Measurements from ENCODE around the gene IRF9. TPM values are rescaled to one million over a fixed set of nuclear protein-coding genes. Genes with fewer than 3 reads are reported as not detected.

The IRF9 gene
- total and polyA plus RNA-seq, 2 of the 13 experiments (the other 11 are each of a cell fraction or from before 2014, with no cell fraction given): 14.9 to 49.7 TPM

DNA sequence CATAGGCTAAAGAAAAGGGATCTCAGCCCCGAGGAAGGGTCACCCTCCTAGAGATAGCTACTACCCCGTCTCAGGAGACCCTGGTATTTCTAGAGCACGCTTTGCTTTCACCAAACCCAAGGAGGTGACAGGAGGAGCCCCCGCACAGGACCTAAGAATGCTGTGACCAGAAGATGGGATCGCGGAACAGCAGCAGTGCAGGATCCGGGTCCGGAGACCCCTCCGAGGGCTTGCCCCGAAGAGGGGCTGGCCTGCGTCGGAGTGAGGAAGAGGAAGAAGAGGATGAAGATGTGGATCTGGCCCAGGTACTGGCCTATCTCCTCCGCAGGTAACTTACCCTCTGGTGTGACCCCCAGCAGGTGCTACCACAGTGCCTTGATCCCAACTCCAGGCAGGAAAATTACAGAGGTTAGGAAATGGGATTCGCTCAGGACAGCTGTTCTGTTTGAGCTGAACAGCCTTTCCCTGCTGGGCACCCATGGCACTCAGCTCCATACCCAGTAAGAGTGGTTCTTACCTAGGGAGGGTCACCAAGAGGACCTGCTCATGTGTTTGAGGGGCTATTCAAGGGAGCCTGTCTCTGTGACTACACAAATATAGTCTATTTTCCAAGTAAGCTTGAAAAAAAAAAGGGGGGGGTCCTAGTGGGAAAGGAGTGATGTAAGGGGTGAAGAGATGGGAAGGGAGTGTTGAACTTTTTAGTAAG, 45.5 kb upstream of the IRF9 start (continued):
- TF ChIP-seq HMGA1 (CRISPR knock-in tag; conservative IDR thresholded peaks at IDR 0.05): no peak
- no peak; the same call in 1 of the 2 replicates for TF ChIP-seq TP53 (CRISPR knock-in tag; conservative IDR thresholded peaks at IDR 0.05)
- peak; percentile 4; the same call in 1 of the 2 replicates for TF ChIP-seq FOXO1 (CRISPR knock-in tag; IDR thresholded peaks at IDR 0.05)
- TF ChIP-seq, protein P1, sequence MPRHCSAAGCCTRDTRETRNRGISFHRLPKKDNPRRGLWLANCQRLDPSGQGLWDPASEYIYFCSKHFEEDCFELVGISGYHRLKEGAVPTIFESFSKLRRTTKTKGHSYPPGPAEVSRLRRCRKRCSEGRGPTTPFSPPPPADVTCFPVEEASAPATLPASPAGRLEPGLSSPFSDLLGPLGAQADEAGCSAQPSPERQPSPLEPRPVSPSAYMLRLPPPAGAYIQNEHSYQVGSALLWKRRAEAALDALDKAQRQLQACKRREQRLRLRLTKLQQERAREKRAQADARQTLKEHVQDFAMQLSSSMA (CRISPR knock-in tag; IDR thresholded peaks at IDR 0.05): peak; percentile 86; the same call in 1 of the 2 replicates
- TF ChIP-seq ZNF619 (CRISPR knock-in tag; IDR thresholded peaks at IDR 0.05): peak; percentile 65
- peak; percentile 65 for TF ChIP-seq JARID2 (CRISPR knock-in tag; IDR thresholded peaks at IDR 0.05; ENCODE audit: insufficient replicate concordance)
- TF ChIP-seq YY1 (IDR thresholded peaks at IDR 0.05; ENCODE audit: insufficient read depth, insufficient replicate concordance, low read depth, low read length): no peak
- no peak for TF ChIP-seq ELF1 (CRISPR knock-in tag; IDR thresholded peaks at IDR 0.05)
- TF ChIP-seq SP5 (CRISPR knock-in tag; IDR thresholded peaks at IDR 0.05; ENCODE audit: borderline replicate concordance, low read depth): no peak
- TF ChIP-seq, protein P2, sequence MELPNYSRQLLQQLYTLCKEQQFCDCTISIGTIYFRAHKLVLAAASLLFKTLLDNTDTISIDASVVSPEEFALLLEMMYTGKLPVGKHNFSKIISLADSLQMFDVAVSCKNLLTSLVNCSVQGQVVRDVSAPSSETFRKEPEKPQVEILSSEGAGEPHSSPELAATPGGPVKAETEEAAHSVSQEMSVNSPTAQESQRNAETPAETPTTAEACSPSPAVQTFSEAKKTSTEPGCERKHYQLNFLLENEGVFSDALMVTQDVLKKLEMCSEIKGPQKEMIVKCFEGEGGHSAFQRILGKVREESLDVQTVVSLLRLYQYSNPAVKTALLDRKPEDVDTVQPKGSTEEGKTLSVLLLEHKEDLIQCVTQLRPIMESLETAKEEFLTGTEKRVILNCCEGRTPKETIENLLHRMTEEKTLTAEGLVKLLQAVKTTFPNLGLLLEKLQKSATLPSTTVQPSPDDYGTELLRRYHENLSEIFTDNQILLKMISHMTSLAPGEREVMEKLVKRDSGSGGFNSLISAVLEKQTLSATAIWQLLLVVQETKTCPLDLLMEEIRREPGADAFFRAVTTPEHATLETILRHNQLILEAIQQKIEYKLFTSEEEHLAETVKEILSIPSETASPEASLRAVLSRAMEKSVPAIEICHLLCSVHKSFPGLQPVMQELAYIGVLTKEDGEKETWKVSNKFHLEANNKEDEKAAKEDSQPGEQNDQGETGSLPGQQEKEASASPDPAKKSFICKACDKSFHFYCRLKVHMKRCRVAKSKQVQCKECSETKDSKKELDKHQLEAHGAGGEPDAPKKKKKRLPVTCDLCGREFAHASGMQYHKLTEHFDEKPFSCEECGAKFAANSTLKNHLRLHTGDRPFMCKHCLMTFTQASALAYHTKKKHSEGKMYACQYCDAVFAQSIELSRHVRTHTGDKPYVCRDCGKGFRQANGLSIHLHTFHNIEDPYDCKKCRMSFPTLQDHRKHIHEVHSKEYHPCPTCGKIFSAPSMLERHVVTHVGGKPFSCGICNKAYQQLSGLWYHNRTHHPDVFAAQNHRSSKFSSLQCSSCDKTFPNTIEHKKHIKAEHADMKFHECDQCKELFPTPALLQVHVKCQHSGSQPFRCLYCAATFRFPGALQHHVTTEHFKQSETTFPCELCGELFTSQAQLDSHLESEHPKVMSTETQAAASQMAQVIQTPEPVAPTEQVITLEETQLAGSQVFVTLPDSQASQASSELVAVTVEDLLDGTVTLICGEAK (IDR thresholded peaks at IDR 0.05): no peak
- TF ChIP-seq, protein P2 (CRISPR knock-in tag; IDR thresholded peaks at IDR 0.05): no peak; the same call in 1 of the 2 replicates
- no peak for TF ChIP-seq RFX5 (IDR thresholded peaks at IDR 0.05; ENCODE audit: low read depth, low read length)
- TF ChIP-seq ZNF550 (CRISPR knock-in tag; IDR thresholded peaks at IDR 0.05; ENCODE audit: borderline replicate concordance): 0 out of 2 replicates have a peak, but pooled peaks have one; percentile 68
- TF ChIP-seq ZSCAN9 (CRISPR knock-in tag; IDR thresholded peaks at IDR 0.05; ENCODE audit: borderline replicate concordance): no peak
- no peak for TF ChIP-seq HNRNPH1 (optimal IDR thresholded peaks at IDR 0.05; ENCODE audit: low read depth, low read length)
- peak; percentile 35 for TF ChIP-seq MED8 (CRISPR knock-in tag; IDR thresholded peaks at IDR 0.05; ENCODE audit: insufficient replicate concordance)
- TF ChIP-seq HDAC2 (CRISPR knock-in tag; IDR thresholded peaks at IDR 0.05): no peak
- no peak for TF ChIP-seq TFDP1 (CRISPR knock-in tag; IDR thresholded peaks at IDR 0.05; ENCODE audit: borderline replicate concordance)
- no peak for TF ChIP-seq AGO2 (optimal IDR thresholded peaks at IDR 0.05; ENCODE audit: low read depth, low read length)
- TF ChIP-seq KLF13 (CRISPR knock-in tag; IDR thresholded peaks at IDR 0.05): no peak; the same call in 1 of the 2 replicates

Data from HepG2 (cell line).